Stimulated activated CD4-positive, alpha-beta T cell treated with anti-CD3 and anti-CD28 coated beads, Interleukin-4, amount 100 ng/mL, for 24 hours (primary cell): ENCODE measurements around the gene NDE1.
"Not testable (repeated sequence)": the region's sequence is repeated elsewhere in the genome, so short reads cannot be mapped to it uniquely, and the experiment has no call there.

ENCODE experiments used
- DNase-seq: peaks from one replicate; pipeline ENCODE4 v3.0.0-alpha.2; 2020

Gene NDE1

DNA sequence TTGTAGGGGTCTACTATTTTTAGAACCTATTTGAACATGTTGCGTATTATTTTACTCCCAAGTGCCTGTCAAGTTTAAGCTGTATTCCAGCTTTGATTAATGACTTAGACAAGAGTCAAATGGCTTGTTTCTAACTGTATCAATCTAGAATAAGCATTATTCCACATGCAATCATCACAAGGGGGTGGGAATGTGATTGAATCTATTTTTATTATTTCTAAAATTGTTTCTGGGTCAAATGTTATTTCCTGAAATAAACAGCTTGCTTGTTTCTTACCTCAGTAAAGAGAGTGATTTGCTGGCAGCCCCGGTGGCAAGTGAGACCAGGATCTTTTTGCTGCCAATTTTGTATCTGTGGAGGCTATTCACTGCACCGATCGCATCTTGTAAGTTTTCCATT is 28.6 kb upstream of the NDE1 start:
- no peak for DNase-seq

DNA sequence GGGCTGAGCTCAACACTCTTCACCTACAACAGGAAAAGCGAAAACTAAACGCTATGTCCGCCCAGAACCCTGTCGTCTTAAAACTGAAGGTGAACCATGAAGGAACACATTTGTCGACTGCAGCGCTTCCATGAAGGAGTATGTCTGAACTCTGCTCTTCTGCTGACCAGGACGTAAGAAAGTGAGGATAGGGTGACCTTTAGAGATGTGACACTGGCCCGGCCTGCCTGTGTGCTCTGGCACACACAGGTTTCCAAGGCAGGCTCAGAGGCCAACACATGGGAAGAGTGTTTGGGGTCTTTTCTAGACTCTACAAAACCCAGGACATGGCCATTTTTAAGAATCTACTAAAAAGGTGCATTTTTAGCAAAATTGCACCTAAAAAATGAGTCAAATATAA is 28.2 kb upstream of the NDE1 start:
- no peak for DNase-seq

DNA sequence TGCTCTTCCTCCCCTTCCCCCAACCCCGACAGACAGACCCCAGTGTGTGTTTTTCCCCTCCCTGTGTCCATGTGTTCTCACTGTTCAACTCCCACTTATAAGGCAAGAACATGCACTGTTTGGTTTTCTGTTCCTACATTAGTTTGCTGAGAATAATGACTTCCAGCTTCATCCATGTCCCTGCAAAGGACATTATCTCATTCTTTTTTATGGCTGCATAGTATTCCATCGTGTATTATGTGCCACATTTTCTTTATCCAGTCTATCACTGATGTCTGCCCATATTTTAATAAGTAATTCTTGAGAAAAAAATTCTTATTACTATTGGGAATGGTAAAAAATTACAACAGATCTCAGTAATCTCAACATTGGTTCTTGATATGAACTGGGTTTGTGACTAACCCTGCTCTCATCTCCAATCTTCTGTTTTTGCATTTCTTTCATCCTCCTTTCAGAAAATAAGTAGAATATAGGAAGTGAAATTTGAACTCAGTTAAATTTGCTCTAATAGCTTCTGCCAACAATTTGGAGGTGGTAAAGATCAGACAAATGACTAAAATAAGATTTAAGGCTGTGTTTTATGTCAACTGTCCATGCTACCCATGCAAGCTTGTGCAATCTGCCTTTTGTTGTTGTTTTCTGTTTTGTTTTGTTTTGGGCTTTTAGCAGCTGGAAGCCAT is 18.2 kb upstream of the NDE1 start:
- DNase-seq = no peak

DNA sequence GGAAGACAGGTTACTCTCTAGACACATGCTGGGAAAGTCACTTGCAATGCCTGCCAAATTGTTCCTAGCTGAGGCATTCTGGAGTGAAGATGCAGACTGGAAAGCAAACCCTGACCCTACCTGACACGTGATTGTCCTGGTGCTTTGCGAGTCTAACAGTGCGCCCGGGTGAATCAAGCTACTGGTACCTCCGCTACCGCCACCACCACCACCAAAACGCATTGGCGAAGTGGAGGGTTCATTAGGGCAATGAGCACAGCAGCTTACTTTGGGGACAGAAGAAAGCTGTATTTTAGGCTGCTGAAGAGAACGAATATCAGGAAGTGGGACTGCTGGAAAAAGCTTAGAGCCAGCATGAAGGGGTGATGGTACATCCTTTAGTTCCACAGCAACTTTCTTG is 14.1 kb upstream of the NDE1 start:
- DNase-seq = no peak

DNA sequence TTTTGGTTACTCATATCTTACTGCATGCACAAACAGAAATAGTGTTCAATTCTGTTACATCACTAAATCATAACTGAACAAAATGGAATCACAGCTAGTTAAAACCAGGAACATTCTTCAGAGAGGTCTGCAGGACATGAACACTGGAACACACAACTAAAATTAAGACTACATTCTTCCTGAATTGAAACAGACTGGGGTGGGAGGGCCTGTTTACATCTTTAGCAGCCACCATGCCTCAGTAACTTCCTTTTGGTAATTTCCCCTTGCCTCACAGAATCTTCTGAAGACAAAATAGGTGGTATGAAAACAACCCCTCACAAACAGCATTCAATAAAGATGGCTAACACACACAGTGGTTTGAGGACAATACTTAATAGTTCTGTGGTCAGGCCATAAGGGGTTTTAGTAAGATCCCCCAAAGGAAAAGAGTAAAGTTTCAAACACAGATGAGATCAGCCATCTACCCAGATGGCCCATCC is 13.6 kb upstream of the NDE1 start:
- DNase-seq = no peak

DNA sequence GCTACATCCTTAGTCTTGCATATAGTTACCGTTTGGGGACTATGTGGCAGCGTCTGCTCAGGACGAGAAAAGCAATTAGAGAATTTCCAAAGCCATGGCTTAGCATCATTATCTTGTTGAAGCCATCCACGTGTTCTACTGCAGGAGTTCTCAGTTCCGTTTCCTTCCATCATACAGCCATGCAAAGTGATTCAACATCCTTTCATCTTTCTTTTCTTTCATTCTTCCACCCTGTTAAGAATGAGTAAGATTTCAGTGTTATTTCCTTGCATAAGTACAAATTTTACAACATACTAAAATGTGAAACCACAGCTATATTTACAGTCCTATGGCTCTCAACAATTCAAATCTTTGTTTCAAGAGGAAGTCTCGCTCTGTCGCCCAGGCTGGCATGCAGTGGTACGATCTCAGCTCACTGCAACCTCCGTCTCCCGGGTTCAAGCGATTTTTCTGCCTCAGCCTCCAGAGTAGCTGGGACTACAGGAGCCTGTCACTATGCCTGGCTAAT is 10.9 kb upstream of the NDE1 start:
- peak; percentile 29 for DNase-seq

DNA sequence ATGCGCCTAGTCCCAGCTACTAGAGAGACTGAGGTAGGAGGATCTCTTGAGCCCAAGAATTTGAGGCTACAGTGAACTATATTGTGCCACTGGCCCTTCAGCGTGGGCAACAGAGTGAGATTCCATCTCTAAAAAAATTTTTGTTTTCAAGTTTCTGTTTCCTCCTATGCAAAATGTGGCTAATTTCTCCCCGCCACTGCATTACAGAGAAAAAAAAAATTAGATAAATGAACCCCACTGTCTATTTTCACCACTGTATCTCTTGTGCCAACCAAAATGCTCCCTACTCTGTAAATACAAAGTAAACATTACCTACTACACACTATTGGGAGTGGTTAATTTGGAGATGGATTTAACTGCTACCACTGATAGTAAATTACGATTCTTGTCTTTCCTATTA is 9.1 kb upstream of the NDE1 start:
- no peak for DNase-seq

DNA sequence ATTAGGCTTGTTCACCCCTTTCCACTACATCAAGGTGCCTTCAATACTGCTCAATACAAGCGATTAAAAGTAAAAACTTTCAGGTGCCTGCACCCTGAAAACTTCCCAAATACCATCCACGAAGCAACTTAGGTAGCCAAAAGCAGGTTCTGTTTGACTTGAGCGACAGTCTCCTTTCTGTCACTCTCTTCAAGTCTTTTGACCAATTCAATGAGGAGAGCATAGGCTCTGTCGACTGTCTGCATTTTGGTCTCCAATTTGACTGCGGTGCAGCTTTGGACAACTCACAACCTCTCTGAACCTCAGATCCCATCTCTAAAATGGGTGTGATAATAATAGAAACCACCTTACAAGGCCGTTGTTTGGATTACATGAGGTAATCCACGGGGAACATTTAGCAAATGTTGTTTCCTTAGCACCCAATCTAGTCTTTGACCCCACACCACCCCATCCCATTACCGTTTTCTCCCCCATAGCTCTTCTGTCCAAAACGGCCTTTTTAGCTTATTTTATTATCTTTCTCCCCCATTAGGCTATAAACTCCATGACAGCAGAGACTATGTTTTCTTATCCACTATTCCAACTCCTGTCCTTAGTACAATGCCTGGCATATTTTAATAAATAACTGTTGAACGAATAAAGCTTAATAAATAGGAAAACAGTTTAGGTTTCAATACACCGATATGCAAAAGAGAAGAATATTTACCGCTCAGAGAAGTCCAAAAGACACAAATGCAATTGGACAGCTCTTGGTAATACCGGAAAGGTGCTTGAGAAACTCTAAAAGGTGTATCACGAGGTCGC is 8.1 kb upstream of the NDE1 start:
- no peak for DNase-seq

DNA sequence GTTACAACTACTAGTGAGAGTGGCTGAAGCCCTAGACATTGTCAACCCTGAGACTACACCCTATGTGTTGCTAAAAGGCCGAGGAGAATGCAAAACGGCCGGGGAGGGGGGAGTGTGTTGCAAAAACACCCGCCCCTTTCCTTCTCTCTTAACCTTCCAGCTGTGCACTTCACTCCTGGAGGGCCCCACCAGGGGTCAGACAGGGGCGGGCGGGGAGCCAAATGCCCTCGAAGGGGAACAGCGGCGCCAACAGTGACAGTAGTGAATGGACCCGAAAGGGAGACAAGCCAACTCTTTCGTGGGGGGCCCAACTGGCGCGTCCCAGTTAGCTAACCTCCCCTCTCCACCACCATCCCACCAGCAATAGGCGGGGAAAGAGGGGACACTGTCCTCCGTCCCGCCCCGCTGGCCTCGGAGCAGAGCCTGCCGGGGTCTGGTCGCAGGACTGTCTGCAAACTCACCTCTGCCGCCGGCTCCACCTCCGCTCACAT is 7.4 kb upstream of the NDE1 start:
- peak; percentile 79 for DNase-seq

DNA sequence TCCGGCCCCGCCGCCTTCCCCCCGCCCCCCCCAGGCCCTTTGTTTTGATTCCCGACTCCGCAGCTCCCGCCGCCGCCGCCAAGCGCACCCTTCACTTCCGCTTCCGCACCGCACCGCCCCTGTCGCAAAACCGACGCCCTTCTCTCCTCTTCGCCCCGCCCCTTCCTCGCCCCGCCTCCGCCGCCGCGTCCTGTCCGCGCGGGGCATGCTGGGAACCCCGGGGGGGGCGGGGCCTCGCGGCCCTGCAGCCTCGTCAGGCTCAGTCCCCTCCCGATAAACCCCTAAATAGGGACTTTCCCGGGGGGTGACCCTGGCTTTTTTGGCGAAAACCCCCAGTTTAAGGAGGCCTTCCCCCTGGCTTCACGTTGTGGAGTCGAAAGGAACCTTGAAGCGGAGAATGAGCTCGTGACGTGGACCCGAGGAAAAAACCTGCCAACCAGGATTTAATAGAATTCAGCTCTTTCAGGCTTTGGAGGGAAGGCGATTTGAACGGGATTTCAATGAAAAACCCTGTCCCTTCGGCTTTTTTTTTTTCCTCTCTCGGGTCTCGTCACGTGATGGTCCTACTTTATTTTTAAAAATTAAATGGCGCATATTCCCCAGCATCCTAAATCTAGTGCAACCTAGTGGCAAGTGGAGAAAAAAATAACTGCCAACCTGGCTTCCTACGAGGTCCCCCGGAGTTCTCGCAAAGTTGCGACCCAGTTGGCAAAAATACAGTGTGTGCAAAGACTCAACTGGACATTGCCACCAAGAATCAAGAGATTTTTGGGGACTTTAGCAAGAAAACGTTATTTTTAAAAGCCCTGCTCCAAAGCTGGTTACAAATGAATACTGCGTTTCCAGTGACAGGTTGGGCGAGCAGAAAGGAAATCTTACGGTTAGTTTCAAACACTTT is 6.7 kb upstream of the NDE1 start, which contains the start of gene MARF1:
Gene MARF1, minus strand, starts transcription at position 107 of the 898 bp plus-strand sequence. CDS start 3,921 bp downstream, outside the sequence.
- peak; percentile 100 for DNase-seq

DNA sequence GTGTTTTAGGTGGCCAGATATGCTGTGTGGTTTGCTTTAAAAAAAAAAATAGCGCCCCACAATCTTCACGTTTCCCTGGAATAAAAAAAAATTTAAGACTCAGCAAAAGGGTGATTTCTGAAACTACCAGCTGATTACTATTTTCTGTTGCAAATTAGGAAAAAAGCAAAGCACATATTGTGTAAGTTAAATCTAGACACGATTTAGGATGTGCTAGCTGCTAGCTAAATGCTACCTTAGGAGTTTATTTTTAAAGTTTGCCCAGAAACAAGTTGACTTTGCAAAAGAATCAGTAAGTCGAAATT is 6.1 kb upstream of the NDE1 start:
- no peak for DNase-seq

DNA sequence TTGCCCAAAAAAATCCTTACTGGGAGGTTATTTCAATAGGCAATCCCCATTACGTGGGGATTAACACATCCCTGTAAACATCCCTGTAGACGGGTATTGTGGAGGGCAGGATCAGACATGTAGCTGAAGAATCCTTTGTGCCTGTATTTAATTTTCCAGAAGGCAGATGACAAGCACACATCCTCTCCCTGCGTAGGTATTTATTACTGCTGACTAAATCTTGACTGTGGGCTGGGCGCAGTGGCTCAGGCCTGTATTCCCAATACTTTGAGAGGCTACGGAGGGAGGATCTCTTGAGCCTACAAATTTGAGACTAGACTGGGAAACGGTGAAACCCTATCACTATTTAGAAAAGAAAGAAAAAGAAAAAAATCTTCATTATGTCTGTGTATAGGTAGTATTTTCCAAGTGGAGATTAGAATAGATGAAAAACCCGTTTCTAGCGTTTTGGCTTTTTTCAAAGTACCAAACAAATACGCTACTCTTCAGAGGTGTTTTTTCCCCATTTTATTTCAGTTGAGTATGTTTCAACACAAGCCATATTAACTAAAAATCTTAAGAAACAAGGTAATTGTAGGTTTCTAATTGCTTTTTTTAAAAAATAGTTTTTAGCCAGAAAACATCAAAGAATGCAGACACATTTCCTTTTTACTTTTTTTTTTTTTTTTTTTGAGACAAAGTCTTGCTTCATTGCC is 5.6 kb upstream of the NDE1 start:
- no peak for DNase-seq

DNA sequence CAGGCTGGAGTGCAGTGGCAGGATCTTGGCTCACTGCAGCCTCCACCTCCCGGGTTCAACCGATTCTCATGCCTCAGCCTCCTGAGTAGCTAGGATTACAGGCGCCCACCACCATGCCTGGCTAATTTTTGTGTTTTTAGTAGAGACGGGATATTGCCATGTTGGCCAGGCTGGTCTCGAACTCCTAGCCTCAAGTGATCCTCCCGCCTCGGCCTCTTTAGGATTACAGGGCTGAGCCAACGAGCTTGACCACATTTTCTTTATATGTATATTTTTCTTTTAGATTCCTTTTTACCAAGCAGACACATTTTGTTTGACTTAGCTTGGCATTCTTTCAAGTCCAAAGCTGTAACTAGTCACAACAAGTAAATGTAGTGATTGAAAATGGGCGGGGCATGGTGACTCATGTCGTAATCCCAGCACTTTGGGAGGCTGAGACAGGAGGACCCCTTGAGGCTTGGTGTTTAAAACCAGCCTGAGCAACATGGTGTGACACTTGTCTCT is 5.0 kb upstream of the NDE1 start:
- peak; percentile 37 for DNase-seq

DNA sequence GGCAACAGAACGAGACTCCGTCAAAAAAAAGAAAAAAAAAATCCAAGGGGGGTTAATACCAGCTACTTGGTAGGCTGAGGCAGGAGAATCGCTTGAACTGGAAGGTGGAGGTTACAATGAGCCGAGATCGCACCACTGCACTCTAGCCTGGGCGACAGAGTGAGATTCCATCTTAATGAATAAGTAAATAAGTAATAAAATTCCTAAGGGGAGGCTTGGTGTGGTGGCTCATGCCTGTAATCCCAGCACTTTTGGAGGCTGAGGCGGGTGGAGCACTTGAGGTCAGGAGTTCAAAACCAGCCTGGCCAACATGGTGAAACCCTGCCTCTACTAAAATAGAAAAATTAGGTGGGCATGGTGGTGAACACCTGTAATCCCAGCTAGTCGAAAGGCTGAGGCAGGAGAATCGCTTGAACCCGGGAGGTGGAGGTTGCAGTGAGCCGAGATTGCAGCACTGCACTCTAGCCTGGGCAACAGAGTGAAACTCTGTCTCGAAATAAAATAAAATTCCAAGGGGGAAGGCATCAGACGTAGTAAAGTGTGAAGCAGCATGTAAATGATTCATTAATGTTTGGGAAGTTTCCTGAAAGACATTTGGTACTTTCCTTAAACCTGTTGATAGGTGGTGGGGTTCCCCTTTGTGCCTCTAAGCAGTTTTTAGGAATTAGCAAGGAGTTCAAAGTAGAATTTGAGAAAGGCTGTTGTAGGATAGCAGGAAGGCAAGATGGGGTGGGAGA is 3.3 kb upstream of the NDE1 start:
- DNase-seq = not testable (repeated sequence)

DNA sequence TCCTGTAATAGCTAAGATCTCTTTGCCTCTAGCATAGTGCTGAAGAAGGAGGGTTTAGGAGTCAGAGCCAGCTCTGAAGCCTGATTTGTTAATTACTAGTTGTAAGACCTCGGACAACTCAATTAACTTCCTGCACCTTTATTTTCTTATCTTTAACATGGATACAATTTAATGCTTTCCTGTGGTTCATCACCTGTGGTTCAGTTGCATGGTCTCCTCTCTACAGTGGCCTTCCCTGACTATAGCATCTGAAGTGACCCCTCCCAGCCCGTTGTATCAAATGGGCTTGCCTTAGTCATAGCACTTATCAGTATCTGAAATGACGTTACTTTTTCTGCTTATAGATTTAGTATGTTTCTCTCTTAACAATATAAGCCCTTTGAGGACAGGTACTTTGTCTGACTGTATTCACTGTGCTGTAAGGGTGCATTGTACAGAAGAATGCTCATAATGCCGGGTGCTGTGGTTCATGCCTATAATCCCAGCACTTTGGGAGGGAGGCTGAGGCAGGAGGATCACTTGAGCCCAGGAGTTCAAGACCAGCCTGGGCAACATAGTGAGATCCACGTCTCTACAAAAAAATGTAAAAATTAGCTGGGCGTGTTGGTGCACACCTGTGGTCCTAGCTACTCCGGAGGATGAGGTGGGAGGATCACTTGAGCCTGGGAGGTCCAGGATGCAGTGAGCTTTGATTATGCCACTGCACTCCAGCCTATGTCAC is 2.6 kb upstream of the NDE1 start:
- no peak for DNase-seq

DNA sequence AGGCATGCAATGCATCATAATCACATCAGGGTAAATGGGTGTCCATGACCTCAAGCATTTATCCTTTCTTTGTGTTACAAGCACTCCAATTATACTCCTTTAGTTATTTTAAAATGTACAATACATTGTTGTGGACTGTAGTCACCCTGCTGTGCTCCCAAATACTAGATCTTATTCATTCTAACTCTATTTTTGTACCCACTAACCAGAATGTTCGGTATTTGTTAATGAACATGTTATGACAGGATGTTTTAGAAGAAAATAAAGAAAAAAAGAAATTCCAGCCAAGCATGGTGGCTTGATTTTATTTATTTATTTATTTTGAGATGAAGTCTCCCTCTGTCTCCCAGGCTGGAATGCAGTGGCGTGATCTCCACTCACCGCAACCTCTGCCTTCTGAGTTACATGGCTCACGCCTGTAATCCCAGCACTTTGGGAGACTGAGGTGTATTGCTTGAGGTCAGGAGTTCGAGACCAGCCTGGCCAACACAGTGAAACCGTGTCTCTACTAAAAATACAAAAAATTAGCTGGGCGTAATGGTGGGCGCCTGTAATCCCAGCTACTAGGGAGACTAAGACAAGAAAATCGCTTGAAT is 1.8 kb upstream of the NDE1 start:
- DNase-seq = no peak

DNA sequence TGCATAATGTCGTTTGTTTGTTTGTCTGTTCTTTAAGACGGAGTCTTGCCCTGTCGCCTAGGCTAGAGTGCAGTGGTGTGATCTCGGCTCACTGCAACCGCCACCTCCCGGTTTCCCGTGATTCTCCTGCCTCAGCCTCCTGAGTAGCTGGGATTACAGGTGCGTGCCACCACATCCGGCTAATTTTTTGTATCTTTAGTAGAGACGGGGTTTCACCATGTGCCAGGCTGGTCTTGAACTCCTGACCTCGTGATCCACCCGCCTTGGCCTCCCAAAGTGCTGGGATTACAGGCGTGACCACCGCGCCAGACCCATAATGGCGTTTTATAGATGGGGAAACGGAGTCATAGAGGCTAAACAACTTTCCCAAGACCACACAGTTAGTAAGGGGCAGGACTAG is 734 bp upstream of the NDE1 start:
- DNase-seq = not testable (repeated sequence)

DNA sequence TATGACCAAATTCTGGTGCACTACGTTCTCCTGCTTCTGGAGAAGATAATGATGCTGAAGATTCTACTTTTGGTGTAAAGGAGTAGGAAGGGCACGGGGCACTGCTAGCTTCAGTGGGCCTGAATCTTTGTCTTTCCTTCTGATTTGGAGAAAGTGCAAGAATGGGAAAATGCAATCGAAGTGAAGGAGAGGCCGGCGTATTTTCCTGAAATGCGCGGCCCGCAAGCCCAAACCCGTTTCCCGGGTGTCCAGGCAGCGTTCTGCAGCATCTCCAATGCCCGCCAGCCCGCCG is 372 bp upstream of the NDE1 start:
- no peak for DNase-seq

DNA sequence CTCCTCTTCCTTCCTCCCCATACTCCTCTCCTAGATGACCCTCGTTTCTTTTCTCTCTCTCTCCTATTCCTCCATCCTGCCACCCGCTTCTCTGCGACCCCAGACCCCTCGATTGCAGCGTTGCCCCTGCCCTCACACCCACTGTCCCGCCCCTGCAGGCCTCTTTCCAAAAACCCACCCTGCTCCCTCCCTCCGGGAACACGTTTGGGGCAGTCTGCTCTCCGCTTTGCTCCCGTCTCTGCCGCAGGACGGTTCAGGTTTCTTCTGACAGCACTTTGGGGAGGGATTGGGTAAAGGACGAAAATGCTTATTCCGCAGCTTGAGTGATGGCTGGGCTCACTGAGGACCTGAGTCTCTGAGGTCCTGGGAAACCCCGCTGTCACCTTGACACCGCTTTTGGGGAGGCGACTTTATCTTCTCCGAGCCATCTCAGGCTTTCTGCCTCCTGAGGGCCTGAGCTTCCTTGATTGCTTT is 690 bp downstream of the NDE1 start:
- peak; percentile 56 for DNase-seq

DNA sequence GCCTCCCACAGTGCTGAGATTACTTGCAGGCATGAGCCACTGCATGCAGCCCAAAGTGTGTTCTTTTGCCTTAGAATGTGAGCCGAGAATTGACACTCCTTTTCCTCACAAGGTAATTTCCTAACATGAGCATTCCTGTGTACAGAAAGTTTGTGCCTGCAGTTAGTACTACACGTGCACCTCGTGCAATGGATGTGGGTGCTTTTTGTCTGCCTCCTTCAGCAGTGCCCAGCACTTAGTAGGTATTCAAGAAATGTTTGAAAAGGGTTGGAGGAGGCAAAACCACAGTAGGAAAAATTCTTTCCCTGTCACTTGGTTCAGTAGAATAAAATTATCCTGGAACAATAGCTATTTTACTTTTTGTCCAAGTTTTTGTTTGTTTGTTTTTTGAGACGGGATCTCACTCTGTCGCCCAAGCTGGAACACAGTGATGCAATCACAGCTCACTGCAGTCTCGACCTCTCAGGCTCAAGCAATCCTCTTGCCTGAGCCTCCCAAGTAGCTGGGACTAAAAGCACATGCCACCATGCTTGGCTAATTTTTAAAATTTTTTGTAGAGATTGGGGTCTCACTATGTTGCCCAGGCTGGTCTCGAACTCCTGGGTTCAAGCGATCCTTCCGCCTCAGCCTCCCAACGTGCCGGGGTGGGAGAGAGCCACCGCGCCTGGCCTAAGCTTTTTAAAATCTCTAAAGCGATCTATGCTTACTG is 2.4 kb downstream of the NDE1 start:
- no peak for DNase-seq
